ENCODE data around the gene THSD4.
"Not testable (repeated sequence)": the region's sequence is repeated elsewhere in the genome, so short reads cannot be mapped to it uniquely, and the experiment has no call there.

THSD4 gene

GRCh38 chr15:71372769-71373168 lies 257.5 kb downstream of the THSD4 start:
- not testable (repeated sequence) for H3K4me3 ChIP-seq (ENCODE audit: low read depth in 1 of 5, low read length in 5 of 5); H3K36me3 ChIP-seq (ENCODE audit: control insufficient read depth in 5 of 5, insufficient read depth in 5 of 5, low read length in 5 of 5); H3K9ac ChIP-seq (ENCODE audit: low read length in 5 of 5); H3K27me3 ChIP-seq (ENCODE audit: control insufficient read depth in 5 of 5, insufficient read depth in 4 of 5, low read length in 5 of 5); H3K9me3 ChIP-seq (ENCODE audit: control insufficient read depth in 5 of 5, low read length in 5 of 5); H3K4me1 ChIP-seq (ENCODE audit: control insufficient read depth in 5 of 5, insufficient read depth in 5 of 5, low read length in 5 of 5); H3K27ac ChIP-seq (ENCODE audit: low read depth, low read length)

GRCh38 chr15:71373917-71374316 lies 258.6 kb downstream of the THSD4 start:
- Histone ChIP-seq H3K9me3 (ENCODE audit: control insufficient read depth in 5 of 5, low read length in 5 of 5) (no peaks in the 10 kb centered on the region), H3K27me3 (ENCODE audit: control insufficient read depth in 5 of 5, insufficient read depth in 4 of 5, low read length in 5 of 5) (peaks cover 0 to 7% (median 2%) of the 10 kb centered on the region in 5 donors), H3K9ac (ENCODE audit: low read length in 5 of 5) (no peak overlapping the region), H3K27ac (ENCODE audit: low read depth, low read length) (no peak overlapping the region), H3K4me1 (ENCODE audit: control insufficient read depth in 5 of 5, insufficient read depth in 5 of 5, low read length in 5 of 5) (peaks cover 0 to 3% (median 0%) of the 10 kb centered on the region in 5 donors), H3K4me3 (ENCODE audit: low read depth in 1 of 5, low read length in 5 of 5) (no peak overlapping the region), H3K36me3 (ENCODE audit: control insufficient read depth in 5 of 5, insufficient read depth in 5 of 5, low read length in 5 of 5) (no peaks in the 10 kb centered on the region)

- H3K4me3 ChIP-seq (ENCODE audit: low read depth in 1 of 5, low read length in 5 of 5) = no peak overlapping the region
- no peaks in the 10 kb centered on the region for H3K9me3 ChIP-seq (ENCODE audit: control insufficient read depth in 5 of 5, low read length in 5 of 5)
- no peaks in the 10 kb centered on the region for H3K36me3 ChIP-seq (ENCODE audit: control insufficient read depth in 5 of 5, insufficient read depth in 5 of 5, low read length in 5 of 5)
- peaks cover 0 to 3% (median 0%) of the 10 kb centered on the region in 5 donors for H3K4me1 ChIP-seq (ENCODE audit: control insufficient read depth in 5 of 5, insufficient read depth in 5 of 5, low read length in 5 of 5)
- no peak overlapping the region for H3K27ac ChIP-seq (ENCODE audit: low read depth, low read length)
- H3K27me3 ChIP-seq (ENCODE audit: control insufficient read depth in 5 of 5, insufficient read depth in 4 of 5, low read length in 5 of 5) = peaks cover 0 to 7% (median 2%) of the 10 kb centered on the region in 5 donors
- no peak overlapping the region for H3K9ac ChIP-seq (ENCODE audit: low read length in 5 of 5)
Measured at GRCh38 chr15:71374607-71375352, 259.5 kb downstream of the THSD4 start.

GRCh38 chr15:71375934-71376333 lies 260.7 kb downstream of the THSD4 start:
- peaks cover 0 to 3% (median 0%) of the 10 kb centered on the region in 5 donors for H3K4me1 ChIP-seq (ENCODE audit: control insufficient read depth in 5 of 5, insufficient read depth in 5 of 5, low read length in 5 of 5)
- no peak overlapping the region for H3K27ac ChIP-seq (ENCODE audit: low read depth, low read length)
- H3K9me3 ChIP-seq (ENCODE audit: control insufficient read depth in 5 of 5, low read length in 5 of 5) = no peaks in the 10 kb centered on the region
- no peak overlapping the region for H3K9ac ChIP-seq (ENCODE audit: low read length in 5 of 5)
- peaks cover 0 to 7% (median 2%) of the 10 kb centered on the region in 5 donors for H3K27me3 ChIP-seq (ENCODE audit: control insufficient read depth in 5 of 5, insufficient read depth in 4 of 5, low read length in 5 of 5)
- no peaks in the 10 kb centered on the region for H3K36me3 ChIP-seq (ENCODE audit: control insufficient read depth in 5 of 5, insufficient read depth in 5 of 5, low read length in 5 of 5)
- no peak overlapping the region for H3K4me3 ChIP-seq (ENCODE audit: low read depth in 1 of 5, low read length in 5 of 5)

GRCh38 chr15:71379893-71380292 lies 264.6 kb downstream of the THSD4 start:
- Histone ChIP-seq H3K36me3 (ENCODE audit: control insufficient read depth in 5 of 5, insufficient read depth in 5 of 5, low read length in 5 of 5) (no peaks in the 10 kb centered on the region), H3K4me1 (ENCODE audit: control insufficient read depth in 5 of 5, insufficient read depth in 5 of 5, low read length in 5 of 5) (peaks cover 0 to 4% (median 1%) of the 10 kb centered on the region in 5 donors), H3K9ac (ENCODE audit: low read length in 5 of 5) (no peak overlapping the region), H3K27ac (ENCODE audit: low read depth, low read length) (no peak overlapping the region), H3K9me3 (ENCODE audit: control insufficient read depth in 5 of 5, low read length in 5 of 5) (no peaks in the 10 kb centered on the region), H3K4me3 (ENCODE audit: low read depth in 1 of 5, low read length in 5 of 5) (no peak overlapping the region), H3K27me3 (ENCODE audit: control insufficient read depth in 5 of 5, insufficient read depth in 4 of 5, low read length in 5 of 5) (peaks cover 0 to 3% (median 0%) of the 10 kb centered on the region in 5 donors)

- Histone ChIP-seq H3K27me3 (ENCODE audit: control insufficient read depth in 5 of 5, insufficient read depth in 4 of 5, low read length in 5 of 5) (peaks cover 0 to 3% (median 0%) of the 10 kb centered on the region in 5 donors), H3K27ac (ENCODE audit: low read depth, low read length) (no peak overlapping the region), H3K4me3 (ENCODE audit: low read depth in 1 of 5, low read length in 5 of 5) (no peak overlapping the region), H3K36me3 (ENCODE audit: control insufficient read depth in 5 of 5, insufficient read depth in 5 of 5, low read length in 5 of 5) (no peaks in the 10 kb centered on the region), H3K9me3 (ENCODE audit: control insufficient read depth in 5 of 5, low read length in 5 of 5) (no peaks in the 10 kb centered on the region), H3K9ac (ENCODE audit: low read length in 5 of 5) (no peak overlapping the region), H3K4me1 (ENCODE audit: control insufficient read depth in 5 of 5, insufficient read depth in 5 of 5, low read length in 5 of 5) (peaks cover 0 to 9% (median 4%) of the 10 kb centered on the region in 5 donors)
Measured at GRCh38 chr15:71380345-71380744, 265.1 kb downstream of the THSD4 start.

GRCh38 chr15:71384501-71384900 lies 269.2 kb downstream of the THSD4 start:
- Histone ChIP-seq H3K9ac (ENCODE audit: low read length in 5 of 5) (no peak overlapping the region), H3K4me3 (ENCODE audit: low read depth in 1 of 5, low read length in 5 of 5) (no peak overlapping the region), H3K27me3 (ENCODE audit: control insufficient read depth in 5 of 5, insufficient read depth in 4 of 5, low read length in 5 of 5) (peaks cover 0 to 6% (median 0%) of the 10 kb centered on the region in 5 donors), H3K36me3 (ENCODE audit: control insufficient read depth in 5 of 5, insufficient read depth in 5 of 5, low read length in 5 of 5) (no peaks in the 10 kb centered on the region), H3K4me1 (ENCODE audit: control insufficient read depth in 5 of 5, insufficient read depth in 5 of 5, low read length in 5 of 5) (peaks cover 0 to 11% (median 8%) of the 10 kb centered on the region in 5 donors), H3K9me3 (ENCODE audit: control insufficient read depth in 5 of 5, low read length in 5 of 5) (no peaks in the 10 kb centered on the region), H3K27ac (ENCODE audit: low read depth, low read length) (no peak overlapping the region)

GRCh38 chr15:71385026-71385425 lies 269.8 kb downstream of the THSD4 start:
- Histone ChIP-seq H3K27ac (ENCODE audit: low read depth, low read length) (no peak overlapping the region), H3K36me3 (ENCODE audit: control insufficient read depth in 5 of 5, insufficient read depth in 5 of 5, low read length in 5 of 5) (no peaks in the 10 kb centered on the region), H3K27me3 (ENCODE audit: control insufficient read depth in 5 of 5, insufficient read depth in 4 of 5, low read length in 5 of 5) (peaks cover 0 to 6% (median 0%) of the 10 kb centered on the region in 5 donors), H3K9me3 (ENCODE audit: control insufficient read depth in 5 of 5, low read length in 5 of 5) (no peaks in the 10 kb centered on the region), H3K4me3 (ENCODE audit: low read depth in 1 of 5, low read length in 5 of 5) (no peak overlapping the region), H3K4me1 (ENCODE audit: control insufficient read depth in 5 of 5, insufficient read depth in 5 of 5, low read length in 5 of 5) (peaks cover 0 to 11% (median 8%) of the 10 kb centered on the region in 5 donors), H3K9ac (ENCODE audit: low read length in 5 of 5) (no peak overlapping the region)

GRCh38 chr15:71385457-71385856 lies 270.2 kb downstream of the THSD4 start:
- Histone ChIP-seq H3K27ac (ENCODE audit: low read depth, low read length) (no peak overlapping the region), H3K36me3 (ENCODE audit: control insufficient read depth in 5 of 5, insufficient read depth in 5 of 5, low read length in 5 of 5) (no peaks in the 10 kb centered on the region), H3K4me3 (ENCODE audit: low read depth in 1 of 5, low read length in 5 of 5) (no peak overlapping the region), H3K9ac (ENCODE audit: low read length in 5 of 5) (no peak overlapping the region), H3K27me3 (ENCODE audit: control insufficient read depth in 5 of 5, insufficient read depth in 4 of 5, low read length in 5 of 5) (peaks cover 0 to 6% (median 0%) of the 10 kb centered on the region in 5 donors), H3K9me3 (ENCODE audit: control insufficient read depth in 5 of 5, low read length in 5 of 5) (no peaks in the 10 kb centered on the region), H3K4me1 (ENCODE audit: control insufficient read depth in 5 of 5, insufficient read depth in 5 of 5, low read length in 5 of 5) (peaks cover 0 to 11% (median 8%) of the 10 kb centered on the region in 5 donors)

GRCh38 chr15:71386005-71386404 lies 270.7 kb downstream of the THSD4 start:
- peaks cover 0 to 11% (median 8%) of the 10 kb centered on the region in 5 donors for H3K4me1 ChIP-seq (ENCODE audit: control insufficient read depth in 5 of 5, insufficient read depth in 5 of 5, low read length in 5 of 5)
- H3K4me3 ChIP-seq (ENCODE audit: low read depth in 1 of 5, low read length in 5 of 5) = no peak overlapping the region
- H3K9ac ChIP-seq (ENCODE audit: low read length in 5 of 5) = no peak overlapping the region
- no peak overlapping the region for H3K27ac ChIP-seq (ENCODE audit: low read depth, low read length)
- no peaks in the 10 kb centered on the region for H3K9me3 ChIP-seq (ENCODE audit: control insufficient read depth in 5 of 5, low read length in 5 of 5)
- H3K27me3 ChIP-seq (ENCODE audit: control insufficient read depth in 5 of 5, insufficient read depth in 4 of 5, low read length in 5 of 5) = peaks cover 0 to 6% (median 0%) of the 10 kb centered on the region in 5 donors
- no peaks in the 10 kb centered on the region for H3K36me3 ChIP-seq (ENCODE audit: control insufficient read depth in 5 of 5, insufficient read depth in 5 of 5, low read length in 5 of 5)
